ENCODE data around the gene RNASE11.

The RNASE11 gene

DNA sequence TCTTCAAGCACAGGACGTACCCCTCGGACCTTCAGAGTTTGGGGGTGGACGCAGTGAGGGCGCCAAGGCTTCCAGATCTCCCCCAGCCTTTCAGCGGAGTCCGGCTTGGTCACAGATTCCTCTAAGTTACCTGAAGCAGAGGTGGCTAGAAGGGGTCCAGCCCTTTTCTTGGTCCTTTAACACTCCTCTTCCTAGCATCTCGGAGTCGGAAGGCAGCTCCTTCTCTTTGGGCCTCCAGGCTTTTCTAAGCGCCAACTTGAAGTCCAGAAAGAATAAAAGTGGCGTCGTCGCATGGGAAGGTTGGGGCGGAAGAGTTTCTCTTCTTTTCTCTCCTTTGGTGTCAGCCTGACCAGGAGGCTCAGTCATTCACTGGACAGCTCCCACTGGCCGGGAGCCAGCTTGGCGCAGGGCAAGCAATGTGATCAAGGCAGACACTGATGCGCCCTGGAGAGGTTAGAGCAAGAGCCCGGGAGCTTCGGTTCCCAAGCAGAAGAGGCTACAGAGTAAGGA, 44.1 kb upstream of the RNASE11 start:
- Histone ChIP-seq H3K36me3 (ENCODE audit: control insufficient read depth, low read length) (no peaks in the 10 kb centered on the region), H3K27me3 (ENCODE audit: control insufficient read depth, low read length) (peaks cover 61% of the 10 kb centered on the region), H3K9me2 (replicated peaks; ENCODE audit: control insufficient read depth, low read length) (no peaks in the 10 kb centered on the region), H3K4me3 (ENCODE audit: low read length) (peak overlapping the region; percentile 71), H3K79me2 (ENCODE audit: control insufficient read depth, low read length) (no peaks in the 10 kb centered on the region), H3F3A (ENCODE audit: control insufficient read depth, insufficient read depth) (0 out of 2 replicates have a peak, but pooled peaks cover 7% of the 10 kb centered on the region), H3K4me1 (ENCODE audit: control insufficient read depth, low read length) (peaks cover 36% of the 10 kb centered on the region), H3K4me2 (ENCODE audit: low read length) (peak overlapping the region; percentile 84), H3K27ac (ENCODE audit: low read depth, low read length) (no peak overlapping the region), H4K20me1 (ENCODE audit: control insufficient read depth, insufficient read depth, low read depth, low read length) (peaks cover 5% of the 10 kb centered on the region), H3K9me3 (ENCODE audit: control insufficient read depth, insufficient read depth, low read length) (no peaks in the 10 kb centered on the region)
- TF ChIP-seq, protein P1, sequence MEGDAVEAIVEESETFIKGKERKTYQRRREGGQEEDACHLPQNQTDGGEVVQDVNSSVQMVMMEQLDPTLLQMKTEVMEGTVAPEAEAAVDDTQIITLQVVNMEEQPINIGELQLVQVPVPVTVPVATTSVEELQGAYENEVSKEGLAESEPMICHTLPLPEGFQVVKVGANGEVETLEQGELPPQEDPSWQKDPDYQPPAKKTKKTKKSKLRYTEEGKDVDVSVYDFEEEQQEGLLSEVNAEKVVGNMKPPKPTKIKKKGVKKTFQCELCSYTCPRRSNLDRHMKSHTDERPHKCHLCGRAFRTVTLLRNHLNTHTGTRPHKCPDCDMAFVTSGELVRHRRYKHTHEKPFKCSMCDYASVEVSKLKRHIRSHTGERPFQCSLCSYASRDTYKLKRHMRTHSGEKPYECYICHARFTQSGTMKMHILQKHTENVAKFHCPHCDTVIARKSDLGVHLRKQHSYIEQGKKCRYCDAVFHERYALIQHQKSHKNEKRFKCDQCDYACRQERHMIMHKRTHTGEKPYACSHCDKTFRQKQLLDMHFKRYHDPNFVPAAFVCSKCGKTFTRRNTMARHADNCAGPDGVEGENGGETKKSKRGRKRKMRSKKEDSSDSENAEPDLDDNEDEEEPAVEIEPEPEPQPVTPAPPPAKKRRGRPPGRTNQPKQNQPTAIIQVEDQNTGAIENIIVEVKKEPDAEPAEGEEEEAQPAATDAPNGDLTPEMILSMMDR (IDR thresholded peaks at IDR 0.05; ENCODE audit: low read depth, low read length, poor library complexity, severe bottlenecking) = no peak
- no peak for TF ChIP-seq EZH2phosphoT487 (IDR thresholded peaks at IDR 0.05; ENCODE audit: borderline replicate concordance, low read length)

DNA sequence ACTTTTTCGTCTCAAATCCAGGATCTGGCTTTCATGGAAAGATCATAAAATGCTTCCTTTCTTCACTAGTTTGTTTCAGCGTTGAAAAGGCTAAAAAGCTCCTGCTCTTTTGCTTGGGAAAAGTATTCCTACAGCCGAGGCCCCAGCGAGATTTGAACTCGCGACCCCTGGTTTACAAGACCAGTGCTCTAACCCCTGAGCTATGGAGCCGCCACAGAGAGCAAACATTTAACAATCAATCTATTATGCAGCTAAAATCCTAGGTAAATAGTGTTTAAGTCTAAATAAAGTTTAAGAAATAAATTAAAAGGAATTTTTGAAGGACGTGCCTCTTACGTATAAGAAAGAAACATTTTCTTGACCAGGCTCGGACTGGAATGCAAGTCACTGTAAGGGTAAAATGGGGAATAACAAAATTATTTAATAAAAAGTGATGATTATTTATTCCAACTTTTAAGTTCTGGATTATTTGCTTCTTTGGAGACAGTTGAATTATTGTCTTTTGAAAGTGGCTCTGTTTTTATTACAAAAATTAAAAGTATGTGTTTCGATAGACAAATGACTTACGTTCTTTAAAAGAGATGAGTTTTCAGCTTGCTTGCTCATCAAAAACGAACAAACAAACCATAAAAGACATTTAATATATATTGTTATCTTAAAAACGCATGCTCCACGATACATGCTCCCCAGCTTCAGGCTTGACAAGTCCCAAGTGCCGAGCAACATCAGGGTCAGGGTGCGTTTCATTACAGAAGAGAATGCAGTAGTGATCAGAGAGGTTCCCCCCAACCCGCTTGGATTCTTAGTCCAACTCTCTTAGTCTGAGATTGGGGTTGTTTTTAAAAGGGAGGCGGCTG, 43.5 kb upstream of the RNASE11 start:
- peak overlapping the region; percentile 71 for H3K4me3 ChIP-seq (ENCODE audit: low read length)
- TF ChIP-seq, protein P1 (IDR thresholded peaks at IDR 0.05; ENCODE audit: low read depth, low read length, poor library complexity, severe bottlenecking) = no peak
- TF ChIP-seq EZH2phosphoT487 (IDR thresholded peaks at IDR 0.05; ENCODE audit: borderline replicate concordance, low read length) = no peak
- peaks cover 5% of the 10 kb centered on the region for H4K20me1 ChIP-seq (ENCODE audit: control insufficient read depth, insufficient read depth, low read depth, low read length)
- no peaks in the 10 kb centered on the region for H3K9me2 ChIP-seq (replicated peaks; ENCODE audit: control insufficient read depth, low read length)
- H3K79me2 ChIP-seq (ENCODE audit: control insufficient read depth, low read length) = no peaks in the 10 kb centered on the region
- 0 out of 2 replicates have a peak, but pooled peaks cover 7% of the 10 kb centered on the region for H3F3A ChIP-seq (ENCODE audit: control insufficient read depth, insufficient read depth)
- H3K4me2 ChIP-seq (ENCODE audit: low read length) = peak overlapping the region; percentile 84
- no peaks in the 10 kb centered on the region for H3K36me3 ChIP-seq (ENCODE audit: control insufficient read depth, low read length)
- no peaks in the 10 kb centered on the region for H3K9me3 ChIP-seq (ENCODE audit: control insufficient read depth, insufficient read depth, low read length)
- no peak overlapping the region for H3K27ac ChIP-seq (ENCODE audit: low read depth, low read length)
- peaks cover 41% of the 10 kb centered on the region for H3K4me1 ChIP-seq (ENCODE audit: control insufficient read depth, low read length)
- H3K27me3 ChIP-seq (ENCODE audit: control insufficient read depth, low read length) = peaks cover 68% of the 10 kb centered on the region

DNA sequence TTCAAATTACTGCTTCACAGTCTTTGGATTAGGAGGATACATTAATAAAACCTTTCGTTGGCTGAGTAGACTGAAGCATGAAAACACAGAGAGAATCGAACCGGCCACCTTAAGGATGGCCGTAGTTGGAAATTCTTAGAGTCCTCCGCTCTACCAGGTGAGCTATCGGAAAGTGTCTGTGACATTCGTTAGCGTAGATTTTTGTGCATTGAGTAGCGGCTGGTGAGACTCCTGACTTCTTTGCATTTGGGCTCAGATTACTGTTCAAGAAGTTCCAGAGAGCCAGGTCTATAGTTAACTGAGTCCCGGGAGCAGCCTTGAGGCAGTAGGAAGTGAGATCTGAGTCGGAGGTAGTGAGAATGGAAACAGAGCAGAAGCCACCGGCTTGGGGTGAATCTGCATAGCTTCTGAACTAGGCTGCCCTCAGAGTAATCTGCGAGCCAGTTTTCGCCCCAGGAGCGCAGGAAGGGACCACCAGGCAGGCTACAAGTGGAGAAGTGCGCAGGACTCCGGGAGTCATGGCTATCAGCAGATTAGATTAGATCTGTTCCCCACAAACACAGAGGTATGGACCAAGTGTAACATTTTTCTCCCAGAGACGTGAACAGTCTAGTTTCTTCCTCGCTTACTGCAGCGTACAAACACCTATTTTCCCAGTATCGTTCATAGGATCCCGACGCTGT, 42.7 kb upstream of the RNASE11 start:
- Histone ChIP-seq H3K27ac (ENCODE audit: low read depth, low read length) (no peak overlapping the region), H3K9me3 (ENCODE audit: control insufficient read depth, insufficient read depth, low read length) (no peaks in the 10 kb centered on the region), H3K9me2 (replicated peaks; ENCODE audit: control insufficient read depth, low read length) (no peaks in the 10 kb centered on the region), H3K79me2 (ENCODE audit: control insufficient read depth, low read length) (no peaks in the 10 kb centered on the region), H4K20me1 (ENCODE audit: control insufficient read depth, insufficient read depth, low read depth, low read length) (peaks cover 5% of the 10 kb centered on the region), H3K4me2 (ENCODE audit: low read length) (peak overlapping the region; percentile 84), H3K4me1 (ENCODE audit: control insufficient read depth, low read length) (peaks cover 49% of the 10 kb centered on the region), H3K36me3 (ENCODE audit: control insufficient read depth, low read length) (no peaks in the 10 kb centered on the region), H3K27me3 (ENCODE audit: control insufficient read depth, low read length) (peaks cover 75% of the 10 kb centered on the region), H3F3A (ENCODE audit: control insufficient read depth, insufficient read depth) (0 out of 2 replicates have a peak, but pooled peaks cover 7% of the 10 kb centered on the region), H3K4me3 (ENCODE audit: low read length) (peak overlapping the region; percentile 71)
- TF ChIP-seq EZH2phosphoT487 (IDR thresholded peaks at IDR 0.05; ENCODE audit: borderline replicate concordance, low read length) = no peak; the same call in 1 of the 2 replicates
